ENCODE measurements around the gene OCA2. TPM values are rescaled to one million over a fixed set of nuclear protein-coding genes. Genes with fewer than 3 reads are reported as not detected.

OCA2 gene
- total and polyA plus RNA-seq, 2 of the 4 experiments (the other 2 are of a cell fraction): under 0.01 to 0.03 TPM

DNA sequence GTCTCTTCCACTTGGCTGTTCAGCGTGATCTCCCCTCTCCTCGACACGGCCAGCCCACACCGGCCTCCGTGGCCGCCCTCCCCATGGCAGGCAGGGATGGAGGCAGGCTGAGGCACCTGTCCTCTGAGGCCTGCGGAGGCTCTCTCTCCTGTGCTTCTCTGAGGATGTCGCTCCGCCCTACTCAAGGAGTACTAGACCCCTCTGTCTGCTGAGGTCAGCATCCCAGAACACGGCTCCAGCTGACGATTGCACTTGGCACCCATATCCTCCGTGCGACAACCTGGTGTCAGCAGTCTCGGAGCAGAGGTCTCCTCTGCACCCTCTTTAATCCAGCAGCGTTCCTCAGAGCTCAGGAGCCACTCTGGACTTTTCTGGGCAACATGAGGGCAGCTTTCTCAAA lies 322.6 kb downstream of the OCA2 start:
- Histone ChIP-seq H3K56ac (ENCODE audit: extremely low read depth, insufficient read depth, low read length) (no peak overlapping the region), H4K8ac (ENCODE audit: low read depth in 2 of 2, low read length in 2 of 2) (no peak overlapping the region), H2BK120ac (ENCODE audit: low read depth, low read length) (no peak overlapping the region), H4K20me1 (ENCODE audit: insufficient read depth, low read length) (no peaks in the 10 kb centered on the region), H2AK9ac (replicated peaks; ENCODE audit: low read depth, low read length, poor library complexity) (no peak overlapping the region), H3K27me3 (ENCODE audit: control insufficient read depth, insufficient read depth, low read length) (no peaks in the 10 kb centered on the region), H3K9ac (ENCODE audit: low read depth, low read length) (no peak overlapping the region), H3K9me3 (ENCODE audit: control insufficient read depth, insufficient read depth, low read length) (peaks cover 37% of the 10 kb centered on the region), H2BK20ac (ENCODE audit: low read depth, low read length) (no peak overlapping the region), H2BK15ac (ENCODE audit: low read depth, low read length) (no peak overlapping the region), H3K18ac (ENCODE audit: low read depth, low read length) (no peak overlapping the region), H3K79me1 (ENCODE audit: low read depth in 1 of 2, low read length in 2 of 2) (no peaks in the 10 kb centered on the region), H4K91ac (ENCODE audit: insufficient read depth, low read depth, low read length) (no peak overlapping the region), H2BK5ac (ENCODE audit: low read depth, low read length, poor library complexity, severe bottlenecking) (no peak overlapping the region), H2AFZ (replicated peaks; ENCODE audit: low read length, poor library complexity) (no peak overlapping the region), H3K4me2 (ENCODE audit: low read depth, low read length) (no peak overlapping the region), H3K9me1 (ENCODE audit: insufficient read depth, low read length) (no peaks in the 10 kb centered on the region), H3K4ac (ENCODE audit: low read depth, low read length) (no peak overlapping the region), H3K23ac (ENCODE audit: low read depth, low read length) (no peak overlapping the region), H3K27ac (ENCODE audit: insufficient read depth, low read length) (no peak overlapping the region), H3K4me3 (ENCODE audit: insufficient read depth, low read depth, low read length) (no peak overlapping the region), H3K4me1 (ENCODE audit: control insufficient read depth, insufficient read depth, low read length) (no peaks in the 10 kb centered on the region), H3K36me3 (ENCODE audit: control insufficient read depth, insufficient read depth, low read length) (no peaks in the 10 kb centered on the region), H3K14ac (replicated peaks; ENCODE audit: low read depth, low read length) (no peak overlapping the region), H4K5ac (ENCODE audit: low read depth, low read length) (no peak overlapping the region), H2AK5ac (ENCODE audit: low read depth, low read length) (no peak overlapping the region)
- TF ChIP-seq RFX5 (IDR thresholded peaks at IDR 0.05; ENCODE audit: low read depth, low read length) (no peak), CHD1 (IDR thresholded peaks at IDR 0.05; ENCODE audit: low read depth, low read length) (no peak), ELK1 (IDR thresholded peaks at IDR 0.05; ENCODE audit: borderline replicate concordance, low read depth, low read length) (no peak), POLR2A (IDR thresholded peaks at IDR 0.05; ENCODE audit: low read depth, low read length) (no peak), USF2 (IDR thresholded peaks at IDR 0.05; ENCODE audit: low read depth, low read length) (no peak), MAZ (IDR thresholded peaks at IDR 0.05; ENCODE audit: borderline replicate concordance, low read depth, low read length) (no peak), BHLHE40 (IDR thresholded peaks at IDR 0.05; ENCODE audit: low read depth, low read length) (no peak), NFE2L2 (IDR thresholded peaks at IDR 0.05; ENCODE audit: low read depth, low read length) (no peak), MAFK (IDR thresholded peaks at IDR 0.05; ENCODE audit: low read depth, low read length) (no peak), SMC3 (IDR thresholded peaks at IDR 0.05; ENCODE audit: low read depth, low read length) (no peak), FOS (IDR thresholded peaks at IDR 0.05; ENCODE audit: low read depth, low read length) (no peak), RCOR1 (IDR thresholded peaks at IDR 0.05; ENCODE audit: insufficient replicate concordance, low read length) (no peak)
- DNase-seq (no peak), ATAC-seq (ENCODE audit: low read depth) (no peak)
- dilution Hi-C loops (cut with HindIII; ENCODE audit: low sequenced_read_pairs, unreplicated experiment): no loop called here
- intact Hi-C loops (cut with micrococcal nuclease): no loop called here
- CTCF ChIA-PET: no interaction called here
- WGBS, 2 experiments (ENCODE audit: extremely low coverage in 2 of 2, insufficient read length in 1 of 2): 81% methylated on average over 9 of the region's 15 CpGs; no CpG with 5 or more reads in 1 of the 2 experiments
- no TSS peak for BruUV-seq (replicated peaks)
- POLR2A ChIA-PET (ENCODE audit: unreplicated experiment): no interaction called here
- in situ Hi-C loops (cut with MboI; ENCODE audit: low sequenced_read_pairs): no loop called here

Measured in IMR-90 (cell line).